Mucosa of descending colon (tissue), 3 donors: Measurements from ENCODE around the gene LAMC1. TPM values are rescaled to one million over a fixed set of nuclear protein-coding genes. Genes with fewer than 3 reads are reported as not detected.

ENCODE experiments used
- ATAC-seq: fragments of 200-7000 bp; cut with Tn5 transposase; one replicate; pipeline ENCODE4 v1.9.1; 2020; ENCODE audit warnings: mild to moderate bottlenecking, moderate library complexity
- DNase-seq, 3 donors: peaks; one replicate each; pipeline ENCODE4 v3.0.0-alpha.2; 2020
- H3K36me3 ChIP-seq: fragments of 200-600 bp; one replicate; pipeline ENCODE4 v1.8.0; 2021; ENCODE audit warnings: low read depth, mild to moderate bottlenecking
- H3K4me1 ChIP-seq: fragments of 200-600 bp; one replicate; pipeline ENCODE4 v1.8.0; 2021; ENCODE audit warnings: low read depth, mild to moderate bottlenecking
- H3K4me3 ChIP-seq: fragments of 200-600 bp; one replicate; pipeline ENCODE4 v1.8.0; 2021; ENCODE audit warnings: mild to moderate bottlenecking
- H3K9me3 ChIP-seq: fragments of 200-600 bp; one replicate; pipeline ENCODE4 v1.8.0; 2021; ENCODE audit warnings: mild to moderate bottlenecking
- intact Hi-C, 2 donors: fragments of 100-400 bp; cut with DNase I in 1 of 2; cut with micrococcal nuclease in 1 of 2; formaldehyde crosslinking; loops; one replicate each; pipeline versions ENCODE4 v1.11.0 to v1.11.1; 2022; cut with DNase I, micrococcal nuclease
- total RNA-seq, 3 donors: library from RNA; stranded (reverse); fragmentation: NEBNext Ultra II Directional in 2 of 3; extraction: Animal tissue kit (Norgen Biotek cat#: 25700) in 2 of 3; gene quantifications; one replicate each; pipeline versions ENCODE4 v1.2.1 to v1.2.4, GENCODE V29; 2021 to 2023
- TF ChIP-seq, protein P1 (sequence below): fragments of 200-600 bp; IDR thresholded peaks from one replicate; pipeline ENCODE4 v1.8.0; 2022; ENCODE audit warnings: antibody characterized with exemption, mild to moderate bottlenecking
- donor health status: DM: no; HTN: no; CAD: no; lungs with moderate emphysema.
- donor health status: DM: no; HTN: no; CAD: no.
- donor health status: DM: no; HTN: yes; CAD: no.

LAMC1 gene
- total RNA-seq, 3 donors from 2014 or later, result 22.5 to 137 (median 46.7) TPM

DNA sequence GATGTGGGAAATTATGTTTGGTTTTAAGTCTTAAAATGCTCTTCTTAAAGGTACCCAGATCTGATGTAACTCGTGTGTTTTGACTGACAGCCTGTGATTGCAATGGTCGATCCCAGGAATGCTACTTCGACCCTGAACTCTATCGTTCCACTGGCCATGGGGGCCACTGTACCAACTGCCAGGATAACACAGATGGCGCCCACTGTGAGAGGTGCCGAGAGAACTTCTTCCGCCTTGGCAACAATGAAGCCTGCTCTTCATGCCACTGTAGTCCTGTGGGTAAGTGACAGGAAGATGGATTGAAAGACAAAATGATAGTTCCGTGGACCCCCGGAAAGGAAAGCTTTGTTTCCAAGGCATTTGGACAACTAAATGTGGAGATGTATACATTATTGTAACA is 91.2 kb downstream of the LAMC1 start:
- no peak overlapping the region for H3K4me3 ChIP-seq
- H3K36me3 ChIP-seq, result no peaks in the 10 kb centered on the region
- DNase-seq (no peak), ATAC-seq (no peak)
- TF ChIP-seq, protein P1, sequence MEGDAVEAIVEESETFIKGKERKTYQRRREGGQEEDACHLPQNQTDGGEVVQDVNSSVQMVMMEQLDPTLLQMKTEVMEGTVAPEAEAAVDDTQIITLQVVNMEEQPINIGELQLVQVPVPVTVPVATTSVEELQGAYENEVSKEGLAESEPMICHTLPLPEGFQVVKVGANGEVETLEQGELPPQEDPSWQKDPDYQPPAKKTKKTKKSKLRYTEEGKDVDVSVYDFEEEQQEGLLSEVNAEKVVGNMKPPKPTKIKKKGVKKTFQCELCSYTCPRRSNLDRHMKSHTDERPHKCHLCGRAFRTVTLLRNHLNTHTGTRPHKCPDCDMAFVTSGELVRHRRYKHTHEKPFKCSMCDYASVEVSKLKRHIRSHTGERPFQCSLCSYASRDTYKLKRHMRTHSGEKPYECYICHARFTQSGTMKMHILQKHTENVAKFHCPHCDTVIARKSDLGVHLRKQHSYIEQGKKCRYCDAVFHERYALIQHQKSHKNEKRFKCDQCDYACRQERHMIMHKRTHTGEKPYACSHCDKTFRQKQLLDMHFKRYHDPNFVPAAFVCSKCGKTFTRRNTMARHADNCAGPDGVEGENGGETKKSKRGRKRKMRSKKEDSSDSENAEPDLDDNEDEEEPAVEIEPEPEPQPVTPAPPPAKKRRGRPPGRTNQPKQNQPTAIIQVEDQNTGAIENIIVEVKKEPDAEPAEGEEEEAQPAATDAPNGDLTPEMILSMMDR, result no peak
- intact Hi-C loops, result no loop called here
- no peaks in the 10 kb centered on the region for H3K9me3 ChIP-seq
- no peaks in the 10 kb centered on the region for H3K4me1 ChIP-seq

GRCh38 chr1:183116416-183116815 is 93.2 kb downstream of the LAMC1 start:
- no peaks in the 10 kb centered on the region for H3K36me3 ChIP-seq

GRCh38 chr1:183121609-183122008 is 98.4 kb downstream of the LAMC1 start:
- H3K4me1 ChIP-seq, result no peaks in the 10 kb centered on the region
- no peak for DNase-seq
- H3K36me3 ChIP-seq, result no peaks in the 10 kb centered on the region
- intact Hi-C loops, result no loop called here
- TF ChIP-seq, protein P1, result no peak
- no peak for ATAC-seq
- no peaks in the 10 kb centered on the region for H3K9me3 ChIP-seq
- no peak overlapping the region for H3K4me3 ChIP-seq

More at GRCh38 chr1:183116416-183116815, 93.2 kb downstream of the LAMC1 start:
- Histone ChIP-seq H3K9me3 (no peaks in the 10 kb centered on the region), H3K4me1 (no peaks in the 10 kb centered on the region), H3K4me3 (no peak overlapping the region)
- intact Hi-C loops, result no loop called here
- DNase-seq (no peak), ATAC-seq (no peak)
- TF ChIP-seq, protein P1, result no peak

GRCh38 chr1:183124259-183124658 is 101.0 kb downstream of the LAMC1 start:
- no peak overlapping the region for H3K4me3 ChIP-seq
- intact Hi-C loops, result no loop called here
- TF ChIP-seq, protein P1, result no peak
- no peaks in the 10 kb centered on the region for H3K4me1 ChIP-seq
- ATAC-seq, result no peak
- H3K9me3 ChIP-seq, result no peaks in the 10 kb centered on the region
- DNase-seq, result peak in 2 of 3 donors; percentile 22 to 42
- H3K36me3 ChIP-seq, result no peaks in the 10 kb centered on the region

DNA sequence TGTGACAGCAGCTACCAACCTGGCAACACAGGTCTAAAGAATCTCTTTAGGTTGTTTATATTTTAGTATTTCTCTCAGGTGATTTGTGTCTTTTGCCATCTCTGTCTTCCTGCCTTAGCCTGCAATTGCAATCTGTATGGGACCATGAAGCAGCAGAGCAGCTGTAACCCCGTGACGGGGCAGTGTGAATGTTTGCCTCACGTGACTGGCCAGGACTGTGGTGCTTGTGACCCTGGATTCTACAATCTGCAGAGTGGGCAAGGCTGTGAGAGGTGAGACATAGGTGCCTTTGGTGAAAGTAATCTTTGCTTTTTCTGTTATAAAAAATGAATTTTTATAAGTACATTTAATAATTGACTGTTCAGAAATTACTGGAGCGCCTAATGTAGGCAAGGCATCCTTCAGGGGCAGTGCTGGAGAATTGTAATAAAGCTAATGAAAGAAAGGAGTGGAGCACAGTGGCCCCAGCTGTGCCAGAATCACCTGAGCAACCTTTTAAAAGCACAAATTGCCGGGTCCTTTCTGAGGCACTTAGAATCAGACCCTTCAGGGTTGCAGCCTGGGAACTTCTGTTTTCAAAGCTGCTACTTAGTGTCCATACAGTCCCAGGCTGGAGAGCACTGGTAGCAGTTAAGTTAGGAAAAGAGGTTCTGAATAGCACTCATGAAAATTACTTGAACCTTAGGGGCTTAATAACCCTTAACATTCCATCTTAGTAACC is 102.2 kb downstream of the LAMC1 start:
- H3K36me3 ChIP-seq, result no peaks in the 10 kb centered on the region
- DNase-seq, result no peak
- ATAC-seq, result no peak
- H3K9me3 ChIP-seq, result no peaks in the 10 kb centered on the region
- intact Hi-C loops, result no loop called here
- H3K4me3 ChIP-seq, result no peak overlapping the region
- H3K4me1 ChIP-seq, result no peaks in the 10 kb centered on the region
- TF ChIP-seq, protein P1, result no peak
